WTC11 (cell line): ENCODE data around the gene NAA20.

Source experiments
- MAX ChIP-seq: sonication (generic); formaldehyde crosslinking; IDR thresholded peaks from 2 replicates; pipeline ENCODE4 v1.8.0; 2022; ENCODE audit warnings: mild to moderate bottlenecking, missing genetic modification reagents
- NR2C2 ChIP-seq: sonication (generic); formaldehyde crosslinking; IDR thresholded peaks from 2 replicates; pipeline ENCODE4 v1.8.0; 2022; ENCODE audit warnings: mild to moderate bottlenecking, missing genetic modification reagents
- SOX15 ChIP-seq: fragments of 250-450 bp; sonication (Bioruptor Pico); IDR thresholded peaks from 2 replicates; pipeline ENCODE4 v1.9.0; 2021; ENCODE audit warnings: mild to moderate bottlenecking
- TP53 ChIP-seq: sonication (generic); formaldehyde crosslinking; IDR thresholded peaks from 2 replicates; pipeline ENCODE4 v1.8.1; 2023; ENCODE audit warnings: mild to moderate bottlenecking, missing genetic modification reagents
- USF1 ChIP-seq: sonication (generic); formaldehyde crosslinking; IDR thresholded peaks from 2 replicates; pipeline ENCODE4 v1.8.0; 2022; ENCODE audit warnings: mild to moderate bottlenecking, missing genetic modification reagents
- TF ChIP-seq, protein P1 (sequence below): fragments of 200-600 bp; IDR thresholded peaks from 2 replicates; pipeline ENCODE4 v1.8.0; 2022; ENCODE audit warnings: antibody characterized with exemption
- TF ChIP-seq, protein P2 (sequence below): sonication (generic); formaldehyde crosslinking; conservative IDR thresholded peaks from 2 replicates; pipeline ENCODE4 v1.8.1; 2022; ENCODE audit warnings: mild to moderate bottlenecking, missing genetic modification reagents
- TF ChIP-seq, protein P3 (sequence below): sonication (generic); formaldehyde crosslinking; IDR thresholded peaks from 2 replicates; pipeline ENCODE4 v1.8.0; 2023; ENCODE audit warnings: missing genetic modification reagents

- TF ChIP-seq, protein P1, sequence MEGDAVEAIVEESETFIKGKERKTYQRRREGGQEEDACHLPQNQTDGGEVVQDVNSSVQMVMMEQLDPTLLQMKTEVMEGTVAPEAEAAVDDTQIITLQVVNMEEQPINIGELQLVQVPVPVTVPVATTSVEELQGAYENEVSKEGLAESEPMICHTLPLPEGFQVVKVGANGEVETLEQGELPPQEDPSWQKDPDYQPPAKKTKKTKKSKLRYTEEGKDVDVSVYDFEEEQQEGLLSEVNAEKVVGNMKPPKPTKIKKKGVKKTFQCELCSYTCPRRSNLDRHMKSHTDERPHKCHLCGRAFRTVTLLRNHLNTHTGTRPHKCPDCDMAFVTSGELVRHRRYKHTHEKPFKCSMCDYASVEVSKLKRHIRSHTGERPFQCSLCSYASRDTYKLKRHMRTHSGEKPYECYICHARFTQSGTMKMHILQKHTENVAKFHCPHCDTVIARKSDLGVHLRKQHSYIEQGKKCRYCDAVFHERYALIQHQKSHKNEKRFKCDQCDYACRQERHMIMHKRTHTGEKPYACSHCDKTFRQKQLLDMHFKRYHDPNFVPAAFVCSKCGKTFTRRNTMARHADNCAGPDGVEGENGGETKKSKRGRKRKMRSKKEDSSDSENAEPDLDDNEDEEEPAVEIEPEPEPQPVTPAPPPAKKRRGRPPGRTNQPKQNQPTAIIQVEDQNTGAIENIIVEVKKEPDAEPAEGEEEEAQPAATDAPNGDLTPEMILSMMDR, result no peak
- TF ChIP-seq, protein P2, sequence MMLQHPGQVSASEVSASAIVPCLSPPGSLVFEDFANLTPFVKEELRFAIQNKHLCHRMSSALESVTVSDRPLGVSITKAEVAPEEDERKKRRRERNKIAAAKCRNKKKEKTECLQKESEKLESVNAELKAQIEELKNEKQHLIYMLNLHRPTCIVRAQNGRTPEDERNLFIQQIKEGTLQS, result no peak
- TF ChIP-seq NR2C2 (CRISPR knock-in tag), result no peak
- TF ChIP-seq USF1 (CRISPR knock-in tag), result no peak
- TF ChIP-seq MAX (CRISPR knock-in tag), result no peak
- no peak for TF ChIP-seq SOX15
- TF ChIP-seq TP53, result no peak
- TF ChIP-seq, protein P3, sequence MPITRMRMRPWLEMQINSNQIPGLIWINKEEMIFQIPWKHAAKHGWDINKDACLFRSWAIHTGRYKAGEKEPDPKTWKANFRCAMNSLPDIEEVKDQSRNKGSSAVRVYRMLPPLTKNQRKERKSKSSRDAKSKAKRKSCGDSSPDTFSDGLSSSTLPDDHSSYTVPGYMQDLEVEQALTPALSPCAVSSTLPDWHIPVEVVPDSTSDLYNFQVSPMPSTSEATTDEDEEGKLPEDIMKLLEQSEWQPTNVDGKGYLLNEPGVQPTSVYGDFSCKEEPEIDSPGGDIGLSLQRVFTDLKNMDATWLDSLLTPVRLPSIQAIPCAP (CRISPR knock-in tag), result no peak
These were observed 1.2 kb downstream of the NAA20 start for GRCh38 chr20:20018366-20018765.
